ENCODE measurements around the gene FAM76A.
A peak's percentile ranks its signal among the peaks of the same experiment; 100 is the strongest.
"Not testable (repeated sequence)": the region's sequence is repeated elsewhere in the genome, so short reads cannot be mapped to it uniquely, and the experiment has no call there.

FAM76A gene

DNA sequence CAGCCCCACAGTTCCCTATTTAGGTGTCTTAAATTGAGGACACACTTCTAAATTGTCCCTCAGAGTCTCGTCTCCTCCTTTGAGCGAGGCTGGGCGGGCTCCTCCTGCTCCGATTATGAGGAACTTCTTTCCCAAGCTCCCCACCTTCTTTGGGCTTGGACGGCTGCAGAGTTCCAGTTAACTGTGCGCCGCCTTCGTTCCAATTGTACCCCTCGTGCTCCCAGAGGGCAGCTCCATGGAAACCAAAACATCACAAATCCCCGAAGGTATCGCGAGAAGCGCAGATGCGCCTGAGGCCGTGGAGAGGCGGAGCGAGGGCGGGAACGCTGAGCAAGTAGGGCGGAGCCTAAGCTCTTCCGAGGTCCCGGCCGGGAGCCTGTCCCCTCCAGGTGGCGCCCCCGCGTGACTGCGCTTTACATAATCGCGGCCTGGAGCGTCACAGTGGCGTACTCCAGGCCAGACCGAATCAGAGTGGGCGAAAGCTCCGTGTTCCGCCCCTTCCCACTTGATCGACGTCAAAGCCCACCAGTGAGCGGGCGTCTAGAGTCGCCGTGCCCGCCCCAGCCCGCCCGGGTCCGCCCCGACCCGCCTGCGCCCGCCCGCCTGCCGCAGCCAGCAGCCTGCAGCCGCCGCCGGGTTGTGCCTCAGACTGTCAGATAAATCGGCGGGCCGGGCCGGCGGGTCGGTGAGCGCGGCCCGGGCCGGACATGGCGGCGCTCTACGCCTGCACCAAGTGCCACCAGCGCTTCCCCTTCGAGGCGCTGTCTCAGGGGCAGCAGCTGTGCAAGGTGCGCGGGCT lies at the start of gene FAM76A:
FAM76A (plus strand) TSS at position 588 of the 799 bp plus-strand sequence; CDS start at position 708, 120 bp downstream.
- FAIRE-seq (no peak), DNase-seq (ENCODE audit: low spot score) (peak; percentile 100)

GRCh38 chr1:27676410-27676809 lies 49.4 kb upstream of the FAM76A start:
- DNase-seq (ENCODE audit: low spot score) (no peak), FAIRE-seq (no peak)

DNA sequence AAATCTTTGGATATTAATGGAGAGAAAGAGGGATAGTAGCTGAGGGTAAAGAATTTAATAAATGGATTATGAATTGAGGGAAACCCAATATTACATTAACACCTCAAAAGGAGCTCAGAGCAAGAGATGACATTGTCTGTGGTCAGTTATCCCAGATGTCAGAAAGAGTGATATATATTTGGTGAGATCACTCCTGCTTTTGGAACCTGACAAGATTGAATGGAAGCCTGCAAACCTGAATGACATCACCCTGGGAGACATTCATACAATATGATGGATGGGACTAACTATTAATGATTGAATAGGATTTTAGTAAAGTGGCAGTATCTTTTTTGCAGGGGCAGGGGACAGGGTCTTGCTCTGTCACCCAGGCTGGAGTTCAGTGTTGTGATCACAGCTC lies 47.0 kb upstream of the FAM76A start:
- FAIRE-seq: no peak

GRCh38 chr1:27680225-27680791 lies 45.5 kb upstream of the FAM76A start:
- not testable (repeated sequence) for DNase-seq (ENCODE audit: low spot score); FAIRE-seq

More for the DNA sequence above, 47.0 kb upstream of the FAM76A start:
- DNase-seq (ENCODE audit: low spot score): no peak

DNA sequence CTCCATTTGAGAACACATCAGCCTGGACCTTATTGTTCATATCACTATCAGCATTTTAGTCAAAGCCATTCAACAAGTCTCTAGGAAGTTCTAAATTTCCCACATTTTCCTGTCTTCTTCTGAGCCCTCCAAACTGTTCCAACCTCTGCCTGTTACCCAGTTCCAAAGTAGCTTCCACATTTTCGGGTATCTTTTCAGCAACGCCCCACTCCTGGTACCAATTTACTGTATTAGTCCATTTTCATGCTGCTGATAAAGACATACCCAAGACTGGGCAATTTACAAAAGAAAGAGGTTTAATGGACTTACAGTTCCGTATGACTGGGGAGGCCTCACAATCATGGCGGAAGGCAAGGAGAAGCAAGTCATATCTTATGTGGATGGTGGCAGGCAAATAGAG lies 44.2 kb upstream of the FAM76A start:
- not testable (repeated sequence) for FAIRE-seq; DNase-seq (ENCODE audit: low spot score)

- no peak for FAIRE-seq
- DNase-seq (ENCODE audit: low spot score): no peak
These were observed 43.3 kb upstream of the FAM76A start for GRCh38 chr1:27682351-27682944.

- FAIRE-seq: no peak
- DNase-seq (ENCODE audit: low spot score): no peak
These were observed 41.6 kb upstream of the FAM76A start for GRCh38 chr1:27684176-27684575.

GRCh38 chr1:27686223-27686990 lies 39.4 kb upstream of the FAM76A start:
- FAIRE-seq (no peak), DNase-seq (ENCODE audit: low spot score) (no peak)

- FAIRE-seq: no peak
- no peak for DNase-seq (ENCODE audit: low spot score)
These were observed 37.9 kb upstream of the FAM76A start for GRCh38 chr1:27687906-27688305.

DNA sequence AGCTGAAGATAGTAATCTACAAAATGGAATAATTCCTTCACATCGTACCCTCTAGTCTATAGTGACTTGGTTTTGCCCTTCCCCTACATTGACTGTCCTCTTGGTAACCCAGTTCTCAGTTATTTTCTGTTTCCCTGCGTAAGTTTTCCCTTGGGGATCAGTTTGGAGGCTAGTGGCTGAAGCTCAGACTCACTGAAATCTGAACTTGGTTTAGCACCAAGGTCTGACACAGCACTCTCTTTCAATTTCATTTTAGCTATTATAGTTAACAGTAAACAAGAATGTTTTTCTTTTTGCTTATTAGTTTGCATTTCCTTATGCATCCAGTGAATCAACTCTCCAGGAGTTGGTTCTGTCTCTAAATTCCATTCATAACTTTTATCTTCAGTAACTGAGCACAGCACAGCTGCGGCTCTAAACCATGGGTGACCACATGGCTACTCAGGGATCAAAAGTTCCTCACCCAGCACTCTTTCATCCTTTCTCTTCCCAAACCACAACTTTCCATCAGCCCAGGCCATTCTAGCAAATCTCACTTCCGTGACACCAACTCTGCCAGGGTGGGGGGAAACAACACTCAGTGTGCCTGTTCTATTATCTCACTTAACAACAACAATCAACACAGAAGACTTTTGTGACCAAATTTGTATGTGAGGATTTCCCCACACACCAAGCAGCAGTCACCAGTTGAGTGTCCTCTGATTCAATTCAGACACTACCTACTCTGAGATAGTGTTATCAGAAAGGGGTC lies 36.2 kb upstream of the FAM76A start:
- DNase-seq (ENCODE audit: low spot score): no peak
- no peak for FAIRE-seq

DNA sequence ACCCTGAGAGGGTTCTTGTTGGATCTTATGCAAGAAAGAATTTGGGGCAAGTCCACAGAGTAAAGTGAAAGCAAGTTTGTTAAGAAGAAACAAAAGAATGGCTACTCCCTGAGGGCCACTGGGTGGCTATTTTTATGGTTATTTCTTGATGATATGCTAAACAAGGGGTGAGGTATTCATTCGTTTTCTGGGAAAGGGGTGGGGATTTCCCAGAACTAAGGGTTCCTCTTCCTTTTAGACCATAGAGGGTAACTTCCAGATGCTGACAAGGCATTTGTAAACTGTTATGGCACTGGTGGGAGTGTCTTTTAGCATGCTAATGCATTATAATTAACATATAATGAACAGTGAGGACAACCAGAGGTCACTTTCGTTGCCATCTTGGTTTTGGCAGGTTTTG lies 35.6 kb upstream of the FAM76A start:
- no peak for FAIRE-seq
- DNase-seq (ENCODE audit: low spot score): no peak

DNA sequence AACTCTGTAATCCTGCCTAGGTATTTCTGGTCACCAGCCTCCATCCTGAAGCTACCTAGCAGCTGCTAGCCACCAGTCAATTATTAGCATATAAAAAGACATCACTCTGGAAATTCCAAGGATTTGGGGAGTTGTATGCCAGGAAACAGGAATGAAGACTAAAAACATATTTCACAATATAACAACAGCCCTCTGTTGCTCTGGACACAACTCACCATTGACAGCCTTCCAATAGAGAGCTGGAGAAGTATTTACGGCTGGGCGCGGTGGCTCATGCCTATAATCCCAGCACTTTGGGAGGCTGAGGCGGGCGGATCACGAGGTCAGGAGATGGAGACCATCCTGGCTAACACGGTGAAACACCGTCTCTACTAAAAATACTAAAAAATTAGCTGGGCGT lies 28.9 kb upstream of the FAM76A start:
- not testable (repeated sequence) for DNase-seq (ENCODE audit: low spot score); FAIRE-seq

GRCh38 chr1:27704958-27705357 lies 20.8 kb upstream of the FAM76A start:
- no peak for FAIRE-seq
- no peak for DNase-seq (ENCODE audit: low spot score)

DNA sequence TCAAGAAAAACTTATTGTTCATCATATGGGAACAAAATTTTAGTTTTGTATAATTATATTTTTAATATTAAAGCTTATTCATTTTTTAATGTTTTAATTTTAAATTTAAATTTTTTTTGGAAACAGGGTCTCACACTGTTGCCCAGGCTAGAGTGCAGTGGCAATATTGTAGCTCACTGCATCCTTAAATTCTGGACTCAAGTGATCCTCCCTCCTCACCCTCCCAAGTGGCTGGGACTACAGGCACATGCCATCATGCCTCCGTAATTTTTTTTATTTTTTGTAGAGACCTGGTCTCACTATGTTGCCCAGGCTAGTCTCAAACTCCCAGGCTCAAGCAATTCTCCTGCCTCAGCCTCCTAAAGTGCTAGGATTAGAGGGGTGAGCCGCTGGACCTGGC lies 20.2 kb upstream of the FAM76A start:
- no peak for FAIRE-seq
- no peak for DNase-seq (ENCODE audit: low spot score)

DNA sequence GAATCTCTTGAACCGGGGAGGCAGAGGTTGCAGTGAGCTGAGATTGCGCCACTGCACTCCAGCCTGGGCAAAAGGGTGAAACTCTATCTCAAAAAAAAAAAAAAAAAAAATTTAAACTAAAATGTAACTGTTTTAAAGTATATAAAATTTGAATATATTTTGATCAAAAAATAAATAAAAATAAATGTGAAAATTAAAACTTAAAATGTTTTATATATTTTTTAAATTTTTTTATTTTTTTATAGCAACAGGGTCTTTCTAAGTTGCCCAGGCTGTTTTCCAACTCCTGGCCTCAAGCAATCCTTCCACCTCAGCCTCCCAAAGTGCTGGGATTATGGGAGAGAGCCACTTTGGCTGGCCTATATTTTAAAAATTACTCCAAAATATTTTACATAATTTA lies 15.2 kb upstream of the FAM76A start:
- DNase-seq (ENCODE audit: low spot score) (no peak), FAIRE-seq (no peak)

DNA sequence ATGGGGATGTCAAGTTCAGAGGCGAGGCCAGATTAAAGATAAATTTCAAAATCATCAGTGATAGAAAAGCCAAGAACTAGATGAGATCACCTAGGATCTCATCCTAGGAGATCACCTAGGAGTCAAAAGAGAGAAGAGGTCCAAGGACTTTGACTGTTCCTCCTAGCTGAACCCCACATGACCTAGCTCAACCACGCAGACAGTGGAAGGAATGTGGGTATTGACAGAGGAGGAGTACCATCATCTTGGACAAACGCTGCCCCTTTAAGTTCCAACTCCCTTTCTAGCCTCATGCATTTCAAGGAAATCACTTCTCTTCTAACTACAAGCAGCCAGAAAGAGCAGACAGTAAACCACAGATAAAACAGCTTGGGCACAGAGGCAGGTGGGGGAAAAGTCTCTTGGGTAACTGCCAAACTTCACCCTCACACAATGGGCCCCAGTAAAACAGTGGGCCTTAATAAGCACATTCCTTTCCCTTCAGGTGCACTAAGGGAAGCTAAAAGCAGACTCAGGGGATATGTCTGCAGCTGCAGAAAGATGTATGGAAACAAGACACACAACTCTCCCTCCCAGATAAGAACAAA lies 12.5 kb upstream of the FAM76A start:
- DNase-seq (ENCODE audit: low spot score) (no peak), FAIRE-seq (no peak)

DNA sequence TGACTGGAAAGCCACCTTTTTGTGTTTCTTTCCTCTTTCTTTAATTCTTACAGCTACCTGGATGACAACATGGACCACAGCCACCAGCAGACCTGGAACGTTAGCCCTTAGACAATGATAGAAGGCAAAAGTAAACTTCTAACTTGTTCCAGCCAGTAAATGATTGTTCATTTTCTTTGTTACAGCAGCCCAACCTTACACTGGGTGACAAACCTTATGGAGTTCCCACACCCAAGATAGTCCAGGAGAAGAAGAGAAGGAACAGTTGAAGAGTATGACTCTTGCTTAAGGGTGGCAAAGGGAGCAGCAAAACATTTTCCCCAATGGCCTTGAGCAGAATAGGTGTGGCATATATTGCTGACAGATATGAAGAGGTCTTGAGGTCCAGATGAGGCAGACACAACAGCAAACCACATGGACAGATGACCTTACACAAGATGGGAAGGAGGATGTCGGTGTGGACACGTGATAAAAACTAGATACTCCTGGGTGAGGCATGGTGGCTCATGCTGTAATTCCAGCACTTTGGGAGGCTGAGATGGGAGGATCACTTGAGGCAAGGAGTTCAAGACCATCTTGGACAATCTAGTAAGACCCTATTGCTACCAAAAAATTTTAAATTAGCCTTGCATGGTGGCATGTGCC lies 11.8 kb upstream of the FAM76A start:
- no peak for DNase-seq (ENCODE audit: low spot score)
- FAIRE-seq: no peak

GRCh38 chr1:27716262-27716895 lies 9.4 kb upstream of the FAM76A start:
- DNase-seq (ENCODE audit: low spot score): no peak
- no peak for FAIRE-seq

Data from urothelium cell line (cell line).